ENCODE measurements around the gene CCDC28B. TPM values are rescaled to one million over a fixed set of nuclear protein-coding genes. Genes with fewer than 3 reads are reported as not detected.

Gene CCDC28B
- total RNA-seq, 4 donors from 2014 or later, result 2.7 to 12.0 (median 6.2) TPM

Other genes with a start within 250 kb of the CCDC28B start
- gene KHDRBS1, start 186.7 kb upstream of the CCDC28B start, total RNA-seq, result 10 to 100 TPM; 61.5 to 92.6 (median 78.6) TPM
- gene TMEM39B, start 127.7 kb upstream of the CCDC28B start, total RNA-seq, result 10 to 100 TPM in 2 of 4 donors, 1 to 10 TPM in 2; 3.7 to 13.2 (median 7.3) TPM
- 10 to 100 TPM; 30.3 to 39.3 (median 33.5) TPM for gene KPNA6, start 92.5 kb upstream of the CCDC28B start, total RNA-seq
- gene TXLNA, start 20.9 kb upstream of the CCDC28B start, total RNA-seq, result 10 to 100 TPM; 41.4 to 52.0 (median 49.5) TPM
- gene IQCC, start 5.1 kb downstream of the CCDC28B start, total RNA-seq, result 1 to 10 TPM; 2.4 to 4.7 (median 3.7) TPM
- not detected for gene DCDC2B, start 8.5 kb downstream of the CCDC28B start, total RNA-seq
- gene TMEM234, start 21.8 kb downstream of the CCDC28B start, total RNA-seq, result 10 to 100 TPM; 22.5 to 29.0 (median 26.3) TPM
- gene EIF3I, start 21.8 kb downstream of the CCDC28B start, total RNA-seq, result 100 to 1,000 TPM; 121 to 172 (median 152) TPM
- 1 to 10 TPM; 1.4 to 5.4 (median 3.5) TPM for gene FAM167B, start 46.6 kb downstream of the CCDC28B start, total RNA-seq
- gene LCK, start 50.7 kb downstream of the CCDC28B start, total RNA-seq, result 1 to 10 TPM; 1.1 to 6.9 (median 2.0) TPM
- 10 to 100 TPM; 40.4 to 51.6 (median 47.1) TPM for gene HDAC1, start 91.5 kb downstream of the CCDC28B start, total RNA-seq
- gene MARCKSL1, start 135.6 kb downstream of the CCDC28B start, total RNA-seq, result 10 to 100 TPM; 42.4 to 61.2 (median 45.0) TPM
- 10 to 100 TPM in 3 of 4 donors, 1 to 10 TPM in 1; 9.4 to 23.5 (median 16.3) TPM for gene FAM229A, start 161.9 kb downstream of the CCDC28B start, total RNA-seq
- 1 to 10 TPM in 3 of 4 donors, under 1 TPM in 1; 0.44 to 1.5 (median 1.2) TPM for gene TSSK3, start 161.9 kb downstream of the CCDC28B start, total RNA-seq
- gene BSDC1, start 193.8 kb downstream of the CCDC28B start, total RNA-seq, result 10 to 100 TPM; 60.6 to 88.7 (median 83.8) TPM

All from tibial nerve (tissue), 4 donors.